Measurements from ENCODE around the gene ARHGAP5.

The ARHGAP5 gene

DNA sequence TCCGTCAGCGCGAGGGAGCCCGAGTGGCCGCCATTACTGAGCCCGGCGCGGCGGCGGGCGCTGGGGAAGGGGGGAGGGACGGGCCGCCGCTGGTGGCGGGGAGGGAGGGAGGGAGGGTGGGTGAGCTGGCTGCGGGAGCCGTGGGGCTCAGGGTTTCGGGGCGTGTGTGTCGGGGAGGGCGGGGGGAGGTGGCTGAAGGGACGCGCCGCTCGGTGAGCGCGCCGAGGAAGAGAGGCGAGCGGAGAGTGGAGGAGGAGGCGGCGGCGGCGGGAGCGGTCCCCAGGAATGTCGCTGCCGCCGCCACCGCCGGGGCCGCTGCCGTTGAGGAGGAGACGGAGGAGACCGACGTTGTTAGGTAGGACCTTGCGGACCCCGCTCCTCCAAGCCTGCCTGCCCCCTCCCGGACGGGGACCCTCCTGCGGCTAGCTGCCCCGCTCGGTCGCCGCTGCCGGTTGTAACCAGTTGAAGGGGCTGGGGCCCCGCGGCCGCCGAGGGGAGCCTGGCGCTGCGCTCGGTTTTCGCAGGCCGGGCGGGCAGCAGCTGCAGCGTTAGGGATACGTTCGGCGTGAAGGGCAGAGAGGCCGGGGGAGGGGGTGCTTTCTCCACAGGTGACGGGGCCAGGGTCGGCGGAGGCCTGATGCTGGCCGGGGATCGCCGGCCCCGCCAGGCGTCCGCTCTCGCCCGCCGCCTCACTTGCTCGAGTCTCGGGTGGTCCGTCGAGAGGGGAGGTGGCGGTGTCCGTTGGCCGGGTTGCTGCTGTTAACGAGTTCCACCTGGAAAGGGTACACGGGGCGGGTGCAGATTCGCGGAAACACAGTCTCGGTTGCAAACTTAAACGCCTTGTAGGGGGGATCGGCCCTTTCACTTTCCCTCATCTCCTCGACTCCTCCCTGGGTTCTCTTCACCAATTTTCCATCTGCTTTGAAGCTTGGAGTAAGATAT lies at the start of gene ARHGAP5:
Gene ARHGAP5 (plus strand): TSS at position 224 of the 942 bp plus-strand sequence. CDS start 13,366 bp downstream, outside the sequence.
- peak; percentile 18 for DNase-seq (ENCODE audit: extremely low read depth in 1 of 2, low read depth in 1 of 2)

GRCh38 chr14:32028599-32028998 lies 48.5 kb upstream of the ARHGAP5 start:
- no peak for DNase-seq (ENCODE audit: extremely low read depth in 1 of 2, low read depth in 1 of 2)

- DNase-seq (ENCODE audit: extremely low read depth in 1 of 2, low read depth in 1 of 2), result no peak
These were observed 43.6 kb upstream of the ARHGAP5 start for GRCh38 chr14:32033543-32033942.

DNA sequence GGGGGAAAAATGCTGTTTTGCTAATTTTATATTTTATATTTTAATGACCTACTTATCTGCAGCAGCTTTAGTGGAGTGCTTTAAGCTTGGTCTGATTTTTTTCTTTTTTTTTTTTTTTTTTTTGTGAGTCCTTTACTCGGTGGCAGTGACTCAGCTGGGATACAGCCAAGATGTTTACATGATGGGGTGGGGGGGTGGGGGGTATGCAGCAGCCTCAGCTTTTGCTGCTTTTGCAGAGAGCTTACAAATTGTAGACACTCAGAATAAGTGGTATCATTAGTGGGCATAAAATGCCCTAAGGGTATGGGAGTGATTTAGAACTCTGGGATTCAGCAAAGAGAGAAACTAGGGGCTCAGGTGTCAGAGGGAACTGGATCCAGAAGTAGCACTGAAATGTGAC lies 38.2 kb upstream of the ARHGAP5 start:
- no peak for DNase-seq (ENCODE audit: extremely low read depth in 1 of 2, low read depth in 1 of 2)

GRCh38 chr14:32039401-32040030 lies 37.6 kb upstream of the ARHGAP5 start:
- DNase-seq (ENCODE audit: extremely low read depth in 1 of 2, low read depth in 1 of 2), result no peak

DNA sequence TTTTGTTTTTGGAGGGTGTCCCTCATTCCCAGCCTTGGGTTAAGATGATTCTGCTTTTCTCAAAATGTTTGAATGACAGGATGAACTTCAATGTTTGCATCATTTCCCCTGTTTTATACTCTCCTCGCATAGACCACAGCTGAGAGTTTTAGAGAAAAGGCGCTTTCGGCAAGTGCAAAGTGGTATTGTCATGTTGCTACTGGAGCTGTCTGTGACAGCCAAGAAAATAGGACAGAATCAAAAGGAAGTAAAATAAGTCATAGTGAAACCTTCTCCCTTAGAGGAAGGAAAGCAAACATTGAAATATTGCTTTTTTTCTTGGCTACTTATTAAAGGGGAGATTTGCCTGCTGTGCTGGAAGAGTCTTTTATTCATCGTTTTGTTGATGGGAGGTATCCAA lies 33.5 kb upstream of the ARHGAP5 start:
- DNase-seq (ENCODE audit: extremely low read depth in 1 of 2, low read depth in 1 of 2), result no peak

DNA sequence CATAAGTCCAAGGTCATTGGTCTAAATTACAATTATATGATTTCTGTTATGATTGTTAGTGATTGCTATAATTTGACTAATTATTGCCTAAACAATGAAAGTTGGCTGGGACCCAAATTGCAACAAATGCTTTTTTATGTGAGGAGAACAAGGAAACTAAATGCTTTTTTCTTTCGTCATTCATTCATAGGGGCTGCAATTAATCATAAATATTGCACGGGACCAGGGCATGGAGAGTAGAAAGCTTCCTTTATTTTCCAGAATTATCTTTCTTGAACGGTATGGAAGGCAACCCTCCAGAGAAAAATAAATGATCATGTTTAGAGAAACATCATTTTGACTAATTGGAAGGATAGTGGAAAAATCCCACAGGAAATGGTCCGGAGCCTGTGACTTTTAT lies 32.6 kb upstream of the ARHGAP5 start:
- DNase-seq (ENCODE audit: extremely low read depth in 1 of 2, low read depth in 1 of 2), result no peak

DNA sequence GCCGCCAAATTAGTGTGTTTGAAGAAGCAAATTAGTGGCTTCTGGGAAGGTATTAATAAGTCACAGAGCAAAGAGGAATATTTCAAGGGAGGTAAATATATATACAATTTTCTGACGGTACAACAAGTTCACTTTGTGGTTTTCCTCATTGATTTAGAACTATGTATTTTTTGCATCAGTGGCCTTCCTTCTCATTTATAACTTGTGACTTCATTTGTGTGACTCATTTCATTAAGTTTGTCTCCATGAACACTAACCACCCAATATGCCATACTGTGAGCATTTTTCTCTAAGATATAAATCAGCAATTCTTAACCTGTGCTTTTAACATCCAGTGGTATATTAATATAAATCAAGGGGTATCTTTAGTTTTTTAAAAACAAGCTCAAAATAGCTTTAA lies 29.3 kb upstream of the ARHGAP5 start:
- DNase-seq (ENCODE audit: extremely low read depth in 1 of 2, low read depth in 1 of 2), result no peak

DNA sequence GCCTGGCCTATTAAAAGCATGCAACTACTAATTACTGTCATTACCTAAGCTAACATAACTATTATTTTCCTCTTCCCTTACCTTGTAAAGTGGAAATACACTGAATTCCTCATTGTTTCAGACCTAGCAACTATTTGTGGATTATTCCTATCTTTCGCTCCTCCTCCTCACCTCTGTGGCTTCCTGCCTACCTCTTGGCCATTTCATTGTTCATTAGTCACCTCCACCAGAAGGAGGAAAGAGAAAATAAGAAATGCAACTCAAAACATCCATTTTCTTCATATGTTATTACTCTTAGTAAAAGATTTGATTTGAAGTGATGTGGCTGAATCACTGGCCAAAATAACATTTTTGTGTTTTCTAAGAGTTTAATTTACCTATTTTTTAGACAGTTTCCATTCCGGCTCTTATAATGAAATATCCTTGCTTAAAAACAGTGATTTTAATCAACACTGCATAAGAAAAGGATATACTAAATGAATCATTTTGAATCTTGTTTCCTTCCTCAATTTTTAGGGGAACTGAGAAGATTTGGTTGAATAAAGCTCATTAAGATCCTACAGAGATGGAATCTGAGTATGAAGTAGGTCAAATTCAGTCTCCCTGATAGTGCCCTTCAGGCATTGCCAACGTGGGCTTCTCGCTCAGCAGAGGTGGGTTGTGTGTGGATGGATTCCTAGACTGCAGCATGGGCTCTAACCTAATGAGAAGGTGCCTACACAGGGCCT lies 27.6 kb upstream of the ARHGAP5 start:
- DNase-seq (ENCODE audit: extremely low read depth in 1 of 2, low read depth in 1 of 2), result no peak

DNA sequence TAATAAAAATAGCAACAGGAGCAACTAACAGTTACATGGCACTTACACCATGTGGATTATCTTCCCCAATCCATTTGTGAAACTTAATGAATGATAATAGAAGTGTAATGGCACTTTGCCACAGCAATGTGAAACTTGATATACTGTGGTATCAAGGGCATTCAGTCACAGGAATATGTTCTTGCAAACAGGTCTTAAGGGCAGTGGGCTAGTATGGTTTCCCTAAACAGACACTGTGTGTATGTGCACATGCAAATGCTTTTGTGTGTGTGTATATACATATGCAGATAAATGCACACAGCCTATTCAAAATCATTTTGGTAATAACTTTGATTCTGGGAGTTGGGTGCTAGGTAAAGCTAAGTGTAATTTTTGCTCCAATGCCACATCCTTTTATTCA lies 26.2 kb upstream of the ARHGAP5 start:
- DNase-seq (ENCODE audit: extremely low read depth in 1 of 2, low read depth in 1 of 2), result no peak

DNA sequence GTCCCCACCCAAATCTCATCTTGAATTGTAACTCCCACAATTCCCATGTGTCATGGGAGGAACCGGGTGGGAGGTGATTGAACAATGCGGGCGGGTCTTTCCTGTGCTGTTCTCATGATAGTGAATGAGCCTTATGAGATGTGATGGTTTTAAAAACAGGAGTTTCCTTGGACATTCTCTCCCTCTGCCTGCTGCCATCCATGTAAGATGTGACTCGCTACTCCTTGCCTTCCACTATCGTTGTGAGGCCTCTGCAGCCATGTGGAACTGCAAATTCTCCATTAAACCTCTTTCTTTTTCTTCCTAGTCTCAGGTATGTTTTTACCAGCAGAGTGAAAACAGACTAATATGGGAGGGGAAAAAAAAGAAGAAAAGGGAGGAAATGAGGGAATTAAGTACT lies 22.6 kb upstream of the ARHGAP5 start:
- DNase-seq (ENCODE audit: extremely low read depth in 1 of 2, low read depth in 1 of 2), result no peak

- DNase-seq (ENCODE audit: extremely low read depth in 1 of 2, low read depth in 1 of 2), result no peak
These were observed 21.9 kb upstream of the ARHGAP5 start for GRCh38 chr14:32055175-32055574.

- no peak for DNase-seq (ENCODE audit: extremely low read depth in 1 of 2, low read depth in 1 of 2)
These were observed 17.4 kb upstream of the ARHGAP5 start for GRCh38 chr14:32059702-32060101.

GRCh38 chr14:32064931-32065330 lies 12.2 kb upstream of the ARHGAP5 start:
- no peak for DNase-seq (ENCODE audit: extremely low read depth in 1 of 2, low read depth in 1 of 2)

DNA sequence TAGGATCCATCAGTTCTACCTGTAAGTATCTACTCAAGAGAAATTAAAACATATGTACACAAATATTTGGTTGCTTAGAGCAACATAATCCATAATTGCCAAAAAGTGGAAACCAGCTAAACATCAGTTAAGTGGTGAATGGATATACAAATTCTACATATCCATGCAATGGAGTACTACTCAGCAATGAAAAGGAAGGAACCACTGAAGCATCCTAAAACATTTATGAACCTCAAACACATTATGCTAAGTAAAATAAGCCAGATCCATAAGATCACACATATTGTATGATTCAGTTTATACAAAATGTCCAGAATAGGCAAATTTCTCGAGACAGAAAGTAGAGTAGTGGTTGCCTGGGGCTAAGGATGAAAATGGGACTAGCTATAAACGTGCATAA lies 8.4 kb upstream of the ARHGAP5 start:
- no peak for DNase-seq (ENCODE audit: extremely low read depth in 1 of 2, low read depth in 1 of 2)

GRCh38 chr14:32070282-32070681 lies 6.8 kb upstream of the ARHGAP5 start:
- no peak for DNase-seq (ENCODE audit: extremely low read depth in 1 of 2, low read depth in 1 of 2)

GRCh38 chr14:32072676-32073075 lies 4.4 kb upstream of the ARHGAP5 start:
- no peak for DNase-seq (ENCODE audit: extremely low read depth in 1 of 2, low read depth in 1 of 2)

DNA sequence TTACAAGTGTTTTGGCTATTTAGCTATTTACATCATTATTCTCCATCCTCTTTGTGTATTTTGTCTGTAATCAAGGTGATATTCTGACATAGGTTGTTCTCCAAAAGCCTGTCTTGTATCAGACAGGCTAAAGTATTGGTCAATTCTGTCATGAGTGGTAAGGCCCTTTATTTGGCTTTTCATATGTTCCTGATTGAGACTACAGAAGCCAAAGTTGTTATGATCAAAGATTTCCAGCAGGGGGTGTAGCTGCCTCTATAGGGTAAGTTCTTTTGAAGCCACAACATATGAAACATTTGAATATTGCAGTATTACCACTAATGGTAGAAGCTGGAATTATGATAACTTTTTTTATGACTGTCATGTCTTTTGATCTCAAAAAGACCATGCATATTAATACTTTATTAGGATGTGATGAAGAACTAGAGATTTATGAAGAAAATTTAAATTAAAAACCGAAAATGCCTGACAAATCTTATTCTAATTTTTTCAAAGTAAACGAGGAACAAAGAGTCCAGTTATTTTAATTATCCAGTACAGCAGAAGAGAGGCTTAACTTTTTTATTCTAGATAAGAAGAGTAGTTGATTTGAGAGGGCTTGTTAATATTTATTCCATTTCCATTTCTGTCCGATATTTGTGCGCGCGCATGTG lies 3.4 kb upstream of the ARHGAP5 start:
- DNase-seq (ENCODE audit: extremely low read depth in 1 of 2, low read depth in 1 of 2), result peak in 1 of 2 donors; percentile 20

DNA sequence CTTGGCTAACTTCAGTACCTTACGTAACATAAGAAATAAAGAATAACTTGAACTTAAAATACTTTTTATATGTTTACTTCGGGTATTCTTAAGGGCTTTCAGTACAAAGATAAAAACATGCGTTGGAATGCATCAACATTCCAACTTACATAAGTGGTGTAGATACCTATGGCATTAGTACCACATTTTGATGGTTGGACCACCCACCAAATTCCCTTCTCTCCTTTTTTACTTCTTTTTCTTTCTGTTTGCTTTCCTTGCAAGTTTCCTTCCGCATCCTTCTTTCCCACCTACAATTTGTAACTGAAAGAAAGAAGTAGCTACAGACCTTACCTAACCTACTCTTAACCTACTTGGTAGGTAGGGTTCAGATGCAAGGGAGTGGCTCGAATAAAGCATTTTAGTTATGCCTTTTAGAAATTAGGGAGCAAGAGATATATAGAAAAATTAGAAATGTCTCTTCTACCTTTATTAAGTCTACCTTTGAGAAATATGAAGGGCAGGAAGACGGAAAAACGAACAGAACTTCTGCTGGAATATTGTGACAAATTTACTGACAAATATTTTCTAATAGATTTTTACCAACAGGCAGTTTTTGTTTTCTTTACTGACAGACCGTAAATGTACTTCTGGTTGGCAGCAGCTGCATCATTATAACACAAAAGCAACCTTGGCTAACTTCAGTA lies 2.1 kb upstream of the ARHGAP5 start:
- DNase-seq (ENCODE audit: extremely low read depth in 1 of 2, low read depth in 1 of 2), result no peak

- no peak for DNase-seq (ENCODE audit: extremely low read depth in 1 of 2, low read depth in 1 of 2)
These were observed 1.3 kb upstream of the ARHGAP5 start for GRCh38 chr14:32075672-32076277.

All from stimulated activated CD8-positive, alpha-beta memory T cell treated with anti-CD3 and anti-CD28 coated beads, Interleukin-7, amount 100 ng/mL, for 48 hours (primary cell).